Mammary epithelial cell (primary cell): ENCODE measurements around the gene CSTPP1.

ENCODE experiments used
- CTCF ChIP-seq, 2 donors: IDR thresholded peaks in 1 of 2; conservative IDR thresholded peaks in 1 of 2; 2 replicates each; pipeline ENCODE4 v1.5.1; 2011 to 2012; ENCODE audit warnings: inconsistent platforms in 2 of 2, low read length in 2 of 2, mild to moderate bottlenecking in 2 of 2, control low read depth in 1 of 2, low read depth in 1 of 2; ENCODE audit not compliant: insufficient read depth in 1 of 2; ENCODE audit errors: extremely low read depth in 1 of 2
- EZH2 ChIP-seq: IDR thresholded peaks from 2 replicates; pipeline ENCODE4 v1.6.1; 2012; ENCODE audit warnings: low read length, inconsistent platforms, borderline replicate concordance

- TF ChIP-seq CTCF (conservative IDR thresholded peaks at IDR 0.05 in 1 of 2, IDR thresholded peaks at IDR 0.05 in 1 of 2; ENCODE audit: extremely low read depth in 1 of 2, insufficient read depth in 1 of 2, low read depth in 1 of 2, low read length in 2 of 2), result no peak
- no peak for TF ChIP-seq EZH2
Observed at GRCh38 chr11:47010179-47010578, 73.6 kb downstream of the CSTPP1 start.
